Measurements from ENCODE around the gene SH2D4B.
A peak's percentile ranks its signal among the peaks of the same experiment; 100 is the strongest.

The SH2D4B gene

GRCh38 chr10:80506189-80506575, 31.5 kb upstream of the SH2D4B start:
- TF ChIP-seq CTCF (IDR thresholded peaks at IDR 0.05; ENCODE audit: low read length, missing control alignments), result no peak
- DNase-seq (ENCODE audit: low read depth), result peak; percentile 43
- H3K4me3 ChIP-seq (replicated peaks; ENCODE audit: low read depth, low read length), result no peak overlapping the region

- no peak for TF ChIP-seq CTCF (IDR thresholded peaks at IDR 0.05; ENCODE audit: low read length, missing control alignments)
- no peak for DNase-seq (ENCODE audit: low read depth)
- H3K4me3 ChIP-seq (replicated peaks; ENCODE audit: low read depth, low read length), result no peak overlapping the region
These were observed 30.7 kb upstream of the SH2D4B start for GRCh38 chr10:80506836-80507487.

- DNase-seq (ENCODE audit: low read depth), result no peak
- TF ChIP-seq CTCF (IDR thresholded peaks at IDR 0.05; ENCODE audit: low read length, missing control alignments), result no peak
- H3K4me3 ChIP-seq (replicated peaks; ENCODE audit: low read depth, low read length), result no peak overlapping the region
These were observed 28.6 kb upstream of the SH2D4B start for GRCh38 chr10:80509108-80509402.

GRCh38 chr10:80509403-80510161, 28.1 kb upstream of the SH2D4B start:
- DNase-seq (ENCODE audit: low read depth), result peak; percentile 92
- no peak overlapping the region for H3K4me3 ChIP-seq (replicated peaks; ENCODE audit: low read depth, low read length)
- TF ChIP-seq CTCF (IDR thresholded peaks at IDR 0.05; ENCODE audit: low read length, missing control alignments), result no peak

GRCh38 chr10:80512031-80512526, 25.6 kb upstream of the SH2D4B start:
- no peak for DNase-seq (ENCODE audit: low read depth)
- H3K4me3 ChIP-seq (replicated peaks; ENCODE audit: low read depth, low read length), result no peak overlapping the region
- no peak for TF ChIP-seq CTCF (IDR thresholded peaks at IDR 0.05; ENCODE audit: low read length, missing control alignments)

GRCh38 chr10:80513106-80513505, 24.6 kb upstream of the SH2D4B start:
- no peak overlapping the region for H3K4me3 ChIP-seq (replicated peaks; ENCODE audit: low read depth, low read length)
- DNase-seq (ENCODE audit: low read depth), result no peak
- TF ChIP-seq CTCF (IDR thresholded peaks at IDR 0.05; ENCODE audit: low read length, missing control alignments), result no peak
